Measurements from ENCODE around the gene SLC46A1.

GRCh38 chr17:28390563-28390962, 15.4 kb downstream of the SLC46A1 start:
- TF ChIP-seq POLR2A (IDR thresholded peaks at IDR 0.05; ENCODE audit: insufficient read depth in 1 of 2, low read depth in 2 of 2, low read length in 2 of 2), result no peak
- TF ChIP-seq SNRNP70 (IDR thresholded peaks at IDR 0.05; ENCODE audit: low read depth, low read length), result no peak
- TF ChIP-seq ESRRA (CRISPR knock-in tag; IDR thresholded peaks at IDR 0.05; ENCODE audit: low read depth), result no peak
